Measurements from ENCODE around the gene OR8J1. TPM values are rescaled to one million over a fixed set of nuclear protein-coding genes. Genes with fewer than 3 reads are reported as not detected.

OR8J1 gene
- total and polyA plus RNA-seq, 4 experiments from 2014 or later, result not detected

Other genes with a start within 250 kb of the OR8J1 start
- gene OR8H3, start 231.9 kb upstream of the OR8J1 start, total RNA-seq, result not detected
- not detected for gene OR8H3, start 231.9 kb upstream of the OR8J1 start, polyA plus RNA-seq
- not detected for gene OR8J3, start 214.1 kb upstream of the OR8J1 start, total RNA-seq
- not detected for gene OR8J3, start 214.1 kb upstream of the OR8J1 start, polyA plus RNA-seq
- gene OR8K5, start 194.0 kb upstream of the OR8J1 start, total RNA-seq, result not detected
- gene OR8K5, start 194.0 kb upstream of the OR8J1 start, polyA plus RNA-seq, result not detected
- not detected for gene OR5J2, start 177.7 kb upstream of the OR8J1 start, total RNA-seq
- not detected for gene OR5J2, start 177.7 kb upstream of the OR8J1 start, polyA plus RNA-seq
- not detected for gene OR5T2, start 120.0 kb upstream of the OR8J1 start, total RNA-seq
- gene OR5T2, start 120.0 kb upstream of the OR8J1 start, polyA plus RNA-seq, result not detected
- not detected for gene OR5T3, start 102.0 kb upstream of the OR8J1 start, total RNA-seq
- gene OR5T3, start 102.0 kb upstream of the OR8J1 start, polyA plus RNA-seq, result not detected
- not detected for gene OR5T1, start 80.1 kb upstream of the OR8J1 start, total RNA-seq
- gene OR5T1, start 80.1 kb upstream of the OR8J1 start, polyA plus RNA-seq, result not detected
- not detected for gene OR8H1, start 62.0 kb upstream of the OR8J1 start, total RNA-seq
- not detected for gene OR8H1, start 62.0 kb upstream of the OR8J1 start, polyA plus RNA-seq
- not detected for gene OR8K3, start 39.1 kb upstream of the OR8J1 start, total RNA-seq
- gene OR8K3, start 39.1 kb upstream of the OR8J1 start, polyA plus RNA-seq, result not detected
- gene OR8K1, start 8.3 kb upstream of the OR8J1 start, total RNA-seq, result not detected
- gene OR8K1, start 8.3 kb upstream of the OR8J1 start, polyA plus RNA-seq, result not detected
- not detected for gene OR8U1, start 21.3 kb downstream of the OR8J1 start, total RNA-seq
- not detected for gene OR8U1, start 21.3 kb downstream of the OR8J1 start, polyA plus RNA-seq
- not detected for gene OR5AL1, start 58.4 kb downstream of the OR8J1 start, total RNA-seq
- not detected for gene OR5AL1, start 58.4 kb downstream of the OR8J1 start, polyA plus RNA-seq
- not detected for gene OR5M3, start 119.1 kb downstream of the OR8J1 start, total RNA-seq
- not detected for gene OR5M3, start 119.1 kb downstream of the OR8J1 start, polyA plus RNA-seq
- not detected for gene OR5M8, start 137.1 kb downstream of the OR8J1 start, total RNA-seq
- not detected for gene OR5M8, start 137.1 kb downstream of the OR8J1 start, polyA plus RNA-seq
- not detected for gene OR5M11, start 189.0 kb downstream of the OR8J1 start, total RNA-seq
- not detected for gene OR5M11, start 189.0 kb downstream of the OR8J1 start, polyA plus RNA-seq
- gene OR5M10, start 223.4 kb downstream of the OR8J1 start, total RNA-seq, result not detected
- gene OR5M10, start 223.4 kb downstream of the OR8J1 start, polyA plus RNA-seq, result not detected

Data from CD4-positive, alpha-beta memory T cell (primary cell).